Glomerular visceral epithelial cell (primary cell): Measurements from ENCODE around the gene PAX8.
A peak's percentile ranks its signal among the peaks of the same experiment; 100 is the strongest.
"Not testable (repeated sequence)": the region's sequence is repeated elsewhere in the genome, so short reads cannot be mapped to it uniquely, and the experiment has no call there.

Experiments used
- DNase-seq: peaks from one replicate; pipeline ENCODE4 v3.0.0-alpha.2; 2016; ENCODE audit errors: extremely low spot score

PAX8 gene

GRCh38 chr2:113236367-113237159 is 42.2 kb downstream of the PAX8 start:
- no peak for DNase-seq

- not testable (repeated sequence) for DNase-seq
These were observed 43.1 kb downstream of the PAX8 start for GRCh38 chr2:113235347-113236226.

- no peak for DNase-seq
These were observed 43.9 kb downstream of the PAX8 start for GRCh38 chr2:113234721-113235346.

- DNase-seq, result no peak
These were observed 44.8 kb downstream of the PAX8 start for GRCh38 chr2:113233593-113234550.

- no peak for DNase-seq
These were observed 46.0 kb downstream of the PAX8 start for GRCh38 chr2:113232740-113233139.

GRCh38 chr2:113232123-113232522 is 46.6 kb downstream of the PAX8 start:
- DNase-seq, result no peak

- no peak for DNase-seq
These were observed 47.7 kb downstream of the PAX8 start for GRCh38 chr2:113231064-113231463.

- no peak for DNase-seq
These were observed 48.2 kb downstream of the PAX8 start for GRCh38 chr2:113230531-113230930.

GRCh38 chr2:113229795-113230194 is 48.9 kb downstream of the PAX8 start:
- DNase-seq, result no peak

GRCh38 chr2:113228991-113229716 is 49.6 kb downstream of the PAX8 start:
- no peak for DNase-seq

GRCh38 chr2:113228351-113228750 is 50.4 kb downstream of the PAX8 start:
- no peak for DNase-seq

- DNase-seq, result no peak
These were observed 51.0 kb downstream of the PAX8 start for GRCh38 chr2:113227698-113228097.

GRCh38 chr2:113227290-113227689 is 51.4 kb downstream of the PAX8 start:
- DNase-seq, result no peak

GRCh38 chr2:113226462-113226861 is 52.3 kb downstream of the PAX8 start:
- DNase-seq, result no peak

GRCh38 chr2:113225263-113226259 is 53.2 kb downstream of the PAX8 start:
- peak; percentile 97 for DNase-seq

- DNase-seq, result no peak
These were observed 54.0 kb downstream of the PAX8 start for GRCh38 chr2:113224647-113225236.

- DNase-seq, result no peak
These were observed 54.9 kb downstream of the PAX8 start for GRCh38 chr2:113223813-113224212.

- no peak for DNase-seq
These were observed 56.9 kb downstream of the PAX8 start for GRCh38 chr2:113221846-113222245.
